GM18861 (cell line): ENCODE data around the gene VPS45.

Experiments used
- ATAC-seq: cut with Tn5 transposase; IDR thresholded peaks from one replicate; pipeline ENCODE4 v1.9.1; 2021; ENCODE audit not compliant: unreplicated experiment

VPS45 gene

GRCh38 chr1:150155413-150156071 lies 88.0 kb downstream of the VPS45 start:
- ATAC-seq = no peak

- no peak for ATAC-seq
These were observed 89.5 kb downstream of the VPS45 start for GRCh38 chr1:150156868-150157603.

GRCh38 chr1:150159550-150159949 lies 92.0 kb downstream of the VPS45 start:
- no peak for ATAC-seq

GRCh38 chr1:150160964-150161621 lies 93.5 kb downstream of the VPS45 start:
- ATAC-seq = no peak

DNA sequence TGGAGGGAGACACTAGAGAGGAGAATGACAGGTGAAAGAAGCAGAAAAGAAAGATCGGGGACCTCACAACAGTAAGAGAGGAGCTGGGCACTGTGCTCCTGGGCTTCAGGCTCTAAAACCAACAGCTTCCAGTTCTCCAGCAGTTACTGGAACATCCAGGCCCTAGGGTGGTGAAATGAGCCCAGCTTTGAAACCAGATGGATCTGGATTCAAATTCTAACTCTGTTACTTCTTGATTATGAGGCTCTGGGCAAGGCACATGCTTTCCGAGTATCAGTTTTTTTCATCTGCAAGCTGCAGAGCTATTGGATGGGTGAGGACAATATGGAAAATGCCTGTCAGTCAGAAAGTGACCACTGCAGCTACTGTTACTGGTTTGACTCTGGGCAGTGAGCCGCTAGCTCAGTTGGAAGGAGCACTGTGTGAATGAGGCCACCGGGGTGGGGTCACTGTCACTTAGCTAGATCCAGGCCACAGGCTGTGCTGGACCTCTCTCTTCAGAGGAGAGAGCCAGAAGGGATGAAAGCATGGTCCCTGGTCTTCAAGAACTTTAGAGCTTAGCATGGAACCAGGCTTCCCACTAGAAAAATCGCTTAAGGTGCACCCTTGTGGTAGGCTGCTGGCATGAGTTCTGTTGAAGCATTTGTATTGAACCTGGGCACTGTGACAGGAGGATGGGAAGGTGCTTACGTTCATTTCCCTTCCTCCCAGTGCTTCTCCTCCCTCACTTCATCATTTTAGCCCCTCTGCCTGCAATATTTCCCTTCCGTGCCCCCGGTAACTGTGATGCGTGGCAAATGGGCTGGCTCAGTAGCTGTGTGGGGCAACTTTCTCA lies 94.4 kb downstream of the VPS45 start:
- ATAC-seq = no peak

- no peak for ATAC-seq
These were observed 94.9 kb downstream of the VPS45 start for GRCh38 chr1:150162582-150162861.

DNA sequence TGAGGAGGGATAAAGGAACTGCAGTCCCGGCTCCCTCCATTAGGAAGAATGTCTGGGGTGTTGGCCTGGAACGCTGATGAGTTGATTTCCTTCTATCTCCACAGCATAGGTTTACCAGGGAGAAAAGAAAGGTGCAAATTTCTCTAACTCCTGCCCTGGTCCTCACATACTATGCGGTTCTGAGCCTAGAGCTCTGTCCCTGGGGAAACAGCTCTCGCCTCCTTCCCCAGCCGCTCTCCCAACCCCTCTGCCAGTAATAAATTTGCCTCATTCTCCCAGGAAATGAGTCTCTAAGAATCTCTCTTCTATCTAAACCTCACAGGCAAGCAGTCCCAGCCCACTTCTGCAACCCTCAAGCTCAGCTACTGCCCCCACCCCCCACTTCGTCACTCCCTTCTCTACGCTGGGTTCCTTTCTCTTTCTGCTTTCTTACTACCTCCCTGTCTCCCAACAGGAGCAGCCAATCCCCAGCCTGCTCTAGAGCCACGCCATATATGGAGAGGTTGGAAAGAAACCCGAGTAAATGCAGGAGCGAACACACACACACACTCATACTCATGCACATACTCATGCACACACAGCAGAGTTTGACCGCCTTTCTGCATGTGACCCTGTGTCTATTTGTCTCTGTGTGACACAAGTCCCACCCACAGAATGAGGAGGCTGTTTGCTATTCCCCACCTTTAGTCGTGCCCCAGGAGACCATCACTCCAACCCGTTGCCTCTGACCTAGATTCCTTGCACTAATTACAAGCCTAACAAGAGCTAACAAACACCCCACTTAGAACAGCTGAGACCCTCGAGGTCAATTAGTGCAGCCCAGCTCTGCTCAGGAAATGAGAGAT lies 95.5 kb downstream of the VPS45 start:
- ATAC-seq = peak; percentile 31

DNA sequence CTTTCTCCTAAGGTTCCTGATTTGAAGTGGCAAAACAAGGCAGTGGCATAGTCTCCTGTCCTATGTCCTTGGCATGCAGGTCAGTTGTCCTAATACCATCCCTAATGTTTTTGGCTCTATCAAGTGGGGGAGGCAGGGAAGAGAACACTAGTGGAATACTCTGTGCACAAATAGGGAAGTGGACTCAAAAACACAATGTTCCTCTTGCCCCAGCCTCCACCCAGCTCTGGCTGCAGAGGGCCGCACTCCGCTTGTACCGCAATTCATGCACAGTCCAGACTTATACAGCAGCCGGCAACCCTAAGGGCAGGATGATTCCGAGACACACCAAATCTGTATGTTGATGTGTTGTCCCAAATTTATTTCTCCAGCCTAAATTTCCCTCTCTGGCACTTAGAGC lies 96.6 kb downstream of the VPS45 start:
- ATAC-seq = no peak

- ATAC-seq = no peak
These were observed 97.2 kb downstream of the VPS45 start for GRCh38 chr1:150164779-150165178.

DNA sequence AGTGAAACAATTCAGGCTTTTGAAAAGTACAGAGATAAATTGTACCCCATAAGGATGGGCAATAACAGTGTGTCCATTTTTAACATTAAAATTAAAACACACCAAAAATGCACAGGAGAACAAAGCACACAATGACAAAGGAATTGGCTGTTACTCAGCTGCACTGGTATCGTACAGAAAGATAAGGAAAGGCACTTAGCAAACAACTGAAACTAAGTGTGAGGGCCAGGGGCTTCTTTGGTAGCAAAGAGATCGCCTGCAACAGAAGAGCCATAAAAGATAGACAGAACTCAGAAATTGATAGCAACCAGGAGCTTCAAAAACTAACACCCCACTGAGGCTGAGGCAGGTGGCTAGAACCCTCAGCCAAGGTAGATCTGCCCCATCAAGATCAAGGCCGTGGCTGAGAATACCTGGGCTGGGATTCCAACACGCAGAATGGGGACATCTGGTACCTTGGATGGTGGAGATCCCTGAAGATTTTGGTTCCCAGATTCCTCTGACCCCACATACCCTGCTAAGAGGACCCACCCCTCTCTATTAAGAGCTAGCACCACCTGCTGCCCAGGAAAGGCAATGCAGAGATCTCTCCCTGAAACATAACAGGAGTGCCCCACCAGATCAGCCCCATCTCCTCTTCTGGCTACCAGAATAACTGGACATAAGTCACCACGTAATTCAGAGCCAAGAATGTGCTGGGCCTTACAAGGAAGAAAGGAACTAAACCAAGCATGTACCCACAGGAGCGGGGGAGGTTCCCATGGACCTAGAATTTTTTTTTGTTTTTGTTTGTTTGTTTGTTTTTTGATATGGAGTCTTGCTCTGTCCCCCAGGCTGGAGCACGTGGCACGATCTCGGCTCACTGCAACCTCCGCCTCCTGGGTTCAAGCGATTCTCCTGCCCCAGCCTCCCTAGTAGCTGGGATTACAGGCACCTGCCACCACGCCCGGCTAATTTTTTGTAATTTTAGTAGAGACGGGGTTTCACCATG lies 98.3 kb downstream of the VPS45 start:
- no peak for ATAC-seq

GRCh38 chr1:150168960-150169601 lies 101.5 kb downstream of the VPS45 start:
- ATAC-seq = peak; percentile 47

GRCh38 chr1:150171801-150172200 lies 104.2 kb downstream of the VPS45 start:
- ATAC-seq = no peak

DNA sequence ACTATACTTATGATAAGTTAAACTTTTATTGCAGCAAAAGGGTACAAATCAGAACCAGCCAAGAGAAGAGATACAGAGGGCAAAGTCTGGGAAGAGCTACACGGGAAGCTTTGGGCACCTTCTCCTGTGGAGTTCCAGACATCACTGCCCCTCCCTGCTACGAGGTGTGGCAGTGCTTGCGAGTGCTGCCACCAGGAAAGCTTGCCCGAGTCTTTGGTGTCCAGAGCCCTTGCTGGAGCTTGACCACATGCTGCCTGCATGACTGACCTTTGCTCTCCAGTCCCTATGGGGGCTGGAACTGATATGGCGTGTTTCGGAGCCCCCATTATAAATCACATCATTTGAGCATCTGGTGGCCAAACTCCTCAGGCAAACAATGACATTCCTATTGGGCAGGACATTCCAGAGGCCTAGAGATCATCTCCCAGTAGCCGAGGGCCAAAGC lies 105.6 kb downstream of the VPS45 start:
- no peak for ATAC-seq

DNA sequence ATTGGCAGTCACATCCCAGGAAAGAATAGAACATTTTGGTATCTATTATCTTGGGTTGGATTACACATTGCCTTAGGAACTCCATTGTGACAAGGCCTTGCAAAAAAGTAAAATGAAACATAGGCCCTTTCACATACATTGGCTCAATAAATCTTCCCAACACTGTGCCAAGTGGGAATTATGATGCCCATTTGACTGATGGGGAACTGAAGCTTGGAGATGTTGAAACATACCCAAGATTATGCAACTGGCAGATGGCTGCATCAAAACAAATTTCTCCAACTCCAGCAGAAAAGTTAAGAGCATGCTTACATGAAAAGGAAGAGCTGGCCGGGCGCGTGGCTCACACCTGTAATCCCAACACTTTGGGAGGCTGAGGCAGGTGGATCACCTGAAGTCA lies 109.0 kb downstream of the VPS45 start:
- no peak for ATAC-seq

DNA sequence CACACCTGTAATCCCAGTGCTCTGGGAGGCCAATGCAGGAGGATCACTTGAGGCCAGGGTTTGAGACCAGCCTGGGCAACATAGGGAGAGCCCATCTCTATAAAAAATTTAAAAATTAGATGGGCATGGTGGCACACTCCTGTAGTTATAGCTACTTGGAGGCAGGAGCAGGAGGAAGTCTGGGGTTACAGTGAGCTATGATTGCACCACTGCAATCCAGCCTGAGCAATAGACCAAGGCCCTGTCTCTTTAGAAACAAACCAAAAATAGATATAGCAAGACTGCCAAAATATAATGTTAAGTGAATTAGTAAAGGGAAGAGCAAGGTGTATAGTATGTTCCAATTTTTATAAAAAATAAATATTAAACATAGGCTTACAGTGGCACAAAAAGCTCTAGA lies 111.0 kb downstream of the VPS45 start:
- ATAC-seq = no peak

GRCh38 chr1:150179867-150180266 lies 112.3 kb downstream of the VPS45 start:
- ATAC-seq = no peak

- no peak for ATAC-seq
These were observed 112.9 kb downstream of the VPS45 start for GRCh38 chr1:150180474-150180873.

GRCh38 chr1:150182247-150182646 lies 114.7 kb downstream of the VPS45 start:
- ATAC-seq = no peak

DNA sequence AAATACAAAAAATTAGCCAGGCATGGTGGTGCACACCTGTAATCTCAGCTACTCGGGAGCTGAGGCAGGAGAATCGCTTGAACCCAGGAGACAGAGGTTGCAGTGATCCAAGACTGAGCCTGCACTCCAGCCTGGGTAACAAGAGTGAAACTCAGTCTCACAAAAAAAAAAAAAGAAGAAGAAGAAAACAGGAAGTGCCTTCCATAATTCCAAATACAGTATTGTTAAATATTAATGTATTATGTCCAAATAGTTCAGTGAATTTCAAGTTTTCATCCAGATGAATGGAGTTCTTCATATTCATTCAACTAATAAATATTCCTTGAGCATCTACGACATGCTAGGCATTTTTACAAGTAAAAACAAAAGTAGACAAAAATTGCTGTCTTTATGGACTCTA lies 115.5 kb downstream of the VPS45 start:
- no peak for ATAC-seq
